GM12878 (cell line): Measurements from ENCODE around the gene MTR. TPM values are rescaled to one million over a fixed set of nuclear protein-coding genes. Genes with fewer than 3 reads are reported as not detected.

Experiments
- ATAC-seq: fragments of 200-7000 bp; cut with Tn5 transposase; 3 replicates; pipeline ENCODE4 v1.9.1; 2020; ENCODE audit warnings: mild to moderate bottlenecking, moderate library complexity
- BruUV-seq: library from RNA; stranded (reverse); fragments of 400-500 nt; replicated peaks from 2 replicates; lab custom pipeline; 2021; lab: Mats Ljungman, UMichigan
- CTCF ChIA-PET: fragments of 300-600 bp; sonication (Branson Sonifier 250); formaldehyde crosslinking; extraction: SDS; loops from one replicate; lab custom pipeline; 2021; ENCODE audit warnings: inconsistent platforms; lab: Yijun Ruan, JAX
- POLR2A ChIA-PET: fragments of 350-600 bp; formaldehyde crosslinking; extraction: SDS; loops from one replicate; lab custom pipeline; 2021; ENCODE audit warnings: inconsistent platforms; lab: Charles Lee
- RAD21 ChIA-PET: fragments of 300-600 bp; sonication (Branson Sonifier 250); formaldehyde crosslinking; loops from one replicate; lab custom pipeline; 2023; ENCODE audit warnings: antibody characterized with exemption; ENCODE audit not compliant: unreplicated experiment; lab: Charles Lee
- SMC1A ChIA-PET: fragments of 300-600 bp; sonication (Branson Sonifier 250); formaldehyde crosslinking; loops from one replicate; lab custom pipeline; 2023; ENCODE audit not compliant: unreplicated experiment, uncharacterized antibody; lab: Charles Lee
- DNase-seq: peaks from one replicate; pipeline ENCODE4 v3.0.0-alpha.2; 2011; ENCODE audit warnings: low read depth, low spot score
- FAIRE-seq: peaks from 3 replicates; lab custom pipeline; 2011; peaks lifted over from hg19 to GRCh38; lab: Jason Lieb, UNC
- H2AFZ ChIP-seq: 2 replicates; pipeline ENCODE4 v1.6.0; 2011; ENCODE audit warnings: low read depth, low read length, control low read depth; ENCODE audit not compliant: control insufficient read depth
- H3K27ac ChIP-seq: 2 replicates; pipeline ENCODE4 v1.5.1; 2011; ENCODE audit warnings: control low read depth; ENCODE audit not compliant: control insufficient read depth, insufficient read depth
- H3K27me3 ChIP-seq, 2 experiments: replicated peaks in 1 of 2; 2 replicates each; pipeline versions ENCODE4 v1.6.0 to v1.6.1; 2011; ENCODE audit warnings: low read length in 1 of 2; ENCODE audit not compliant: control insufficient read depth in 2 of 2, insufficient read depth in 2 of 2
- H3K36me3 ChIP-seq, 2 experiments: 2 replicates each; pipeline ENCODE4 v1.5.1; 2011; ENCODE audit warnings: low read length in 1 of 2; ENCODE audit not compliant: control insufficient read depth in 2 of 2, insufficient read depth in 2 of 2
- H3K4me1 ChIP-seq: 2 replicates; pipeline ENCODE4 v1.6.1; 2011; ENCODE audit warnings: mild to moderate bottlenecking, low read length, moderate library complexity, mixed read lengths; ENCODE audit not compliant: control insufficient read depth, insufficient read depth
- H3K4me2 ChIP-seq: 2 replicates; pipeline ENCODE4 v1.6.0; 2011; ENCODE audit warnings: control low read depth; ENCODE audit not compliant: control insufficient read depth, insufficient read depth
- H3K4me3 ChIP-seq: fragments of 200-600 bp; sonication (generic); 2 replicates; pipeline ENCODE4 v1.5.1; 2016
- H3K79me2 ChIP-seq: 2 replicates; pipeline ENCODE4 v1.6.0; 2011; ENCODE audit warnings: low read length; ENCODE audit not compliant: control insufficient read depth, insufficient read depth
- H3K9ac ChIP-seq: 2 replicates; pipeline ENCODE4 v1.8.0; 2011; ENCODE audit warnings: low read length, control low read depth, mixed read lengths; ENCODE audit not compliant: control insufficient read depth, insufficient read depth
- H3K9me3 ChIP-seq: replicated peaks from 3 replicates; pipeline ENCODE4 v1.5.1; 2011; ENCODE audit warnings: mild to moderate bottlenecking, low read length; ENCODE audit not compliant: control insufficient read depth, insufficient read depth
- H4K20me1 ChIP-seq: 2 replicates; pipeline ENCODE4 v1.6.0; 2011; ENCODE audit not compliant: control insufficient read depth, insufficient read depth
- BCL11A ChIP-seq: IDR thresholded peaks from 2 replicates; pipeline ENCODE4 v1.6.1; 2011; ENCODE audit warnings: low read depth, low read length
- DPF2 ChIP-seq: fragments of 450-650 bp; IDR thresholded peaks from 2 replicates; pipeline ENCODE4 v1.6.1; 2017; ENCODE audit warnings: mild to moderate bottlenecking
- ESRRA ChIP-seq: IDR thresholded peaks from 2 replicates; pipeline ENCODE4 v1.6.1; 2012; ENCODE audit warnings: mild to moderate bottlenecking, low read length, improper control_type of control experiment
- IKZF1 ChIP-seq: fragments of 450-650 bp; conservative IDR thresholded peaks from 2 replicates; pipeline ENCODE4 v1.6.1; 2017; ENCODE audit warnings: antibody characterized with exemption, mild to moderate bottlenecking
- MTA3 ChIP-seq: IDR thresholded peaks from 2 replicates; pipeline ENCODE4 v1.6.1; 2012; ENCODE audit warnings: low read length, inconsistent platforms, borderline replicate concordance
- PBX3 ChIP-seq: IDR thresholded peaks from 2 replicates; pipeline ENCODE4 v1.6.1; 2011; ENCODE audit warnings: mild to moderate bottlenecking, low read depth, low read length, moderate library complexity; ENCODE audit not compliant: insufficient replicate concordance
- RB1 ChIP-seq: fragments of 450-650 bp; formaldehyde crosslinking; IDR thresholded peaks from 2 replicates; pipeline ENCODE4 v1.6.1; 2017; ENCODE audit warnings: mild to moderate bottlenecking, borderline replicate concordance
- STAT1 ChIP-seq: fragments of 450-650 bp; conservative IDR thresholded peaks from 2 replicates; pipeline ENCODE4 v1.6.1; 2014; ENCODE audit warnings: antibody characterized with exemption, mild to moderate bottlenecking
- USF2 ChIP-seq: IDR thresholded peaks from 2 replicates; pipeline ENCODE4 v1.6.1; 2011; ENCODE audit warnings: low read depth, low read length, improper control_type of control experiment, borderline replicate concordance
- ZBTB33 ChIP-seq: fragments of 450-650 bp; IDR thresholded peaks from 2 replicates; pipeline ENCODE4 v1.6.1; 2017; ENCODE audit warnings: mild to moderate bottlenecking
- WGBS: methylation state at CpG from one replicate; pipeline ENCODE4 v1.1.6; 2016; ENCODE audit warnings: low lambda C conversion rate; ENCODE audit not compliant: insufficient replicate concordance, insufficient coverage; ENCODE audit errors: missing lambda C conversion rate; 5-methylcytosine and 5-hydroxymethylcytosine counted together
- in situ Hi-C: fragments of 300-500 bp; cut with MboI; formaldehyde crosslinking; loops from 9 replicates; pipeline ENCODE4 v1.14.3; 2018; ENCODE audit warnings: mixed read lengths
- intact Hi-C: fragments of 100-400 bp; cut with micrococcal nuclease; formaldehyde crosslinking; loops from one replicate; pipeline ENCODE4 v1.14.2; 2022; ENCODE audit not compliant: unreplicated experiment
- polyA plus RNA-seq, 11 experiments: library from polyadenylated mRNA; depleted of rRNA in 4 of 11; unstranded in 6 of 11; stranded (reverse) in 5 of 11; fragments of >200 nt; fragmentation: Nextera tagmentation in 4 of 11; fragmentation: Illumina TruSeq in 1 of 11; extraction: Ambion mirVana in 4 of 11; extraction: Trizol in 1 of 11; gene quantifications; 1 replicate in 1 of 11; 2 replicates in 10 of 11; pipeline versions ENCODE4 v1.2.1 to v1.2.3, GENCODE V29; 2011 to 2016; ENCODE audit warnings: inconsistent platforms in 2 of 11, missing spikeins in 2 of 11, low read depth in 1 of 11
- total RNA-seq, 4 experiments: library from RNA; depleted of rRNA in 3 of 4; stranded (reverse); fragments of >200 nt in 3 of 4; fragmentation: Illumina TruSeq in 1 of 4; extraction: Trizol in 1 of 4; gene quantifications; 2 replicates each; pipeline versions ENCODE4 v1.2.1 to v1.2.3, GENCODE V29; 2013 to 2021

The MTR gene
- total and polyA plus RNA-seq, 10 of the 15 experiments (the other 5 are each of a cell fraction or from before 2014, with no cell fraction given), result 2.4 to 38.7 (median 16.5) TPM

GRCh38 chr1:236761397-236762132 is 33.5 kb upstream of the MTR start:
- SMC1A ChIA-PET, result no interaction called here
- no peak for FAIRE-seq

More at GRCh38 chr1:236761397-236762132, 33.5 kb upstream of the MTR start:
- TF ChIP-seq STAT1 (no peak), BCL11A (no peak), PBX3 (no peak), ZBTB33 (no peak), IKZF1 (no peak), RB1 (no peak), ESRRA (no peak), DPF2 (no peak), USF2 (no peak), MTA3 (no peak)
- Histone ChIP-seq H4K20me1 (no peaks in the 10 kb centered on the region), H3K4me3 (no peak overlapping the region), H3K9ac (no peak overlapping the region), H2AFZ (no peak overlapping the region), H3K36me3 (no peaks in the 10 kb centered on the region), H3K9me3 (no peaks in the 10 kb centered on the region), H3K79me2 (no peaks in the 10 kb centered on the region), H3K4me2 (no peak overlapping the region), H3K4me1 (no peaks in the 10 kb centered on the region), H3K27ac (no peak overlapping the region), H3K27me3 (no peaks in the 10 kb centered on the region)
- RAD21 ChIA-PET, result no interaction called here
- DNase-seq, result no peak
- POLR2A ChIA-PET, result interaction anchor here (0.6 kb wide), 1 partner anchor 162 kb away, joined by 5 read pairs; no protein-coding TSS in a partner anchor
- intact Hi-C loops, result no loop called here
- BruUV-seq, result no TSS peak
- ATAC-seq, result no peak
- CTCF ChIA-PET, result interaction anchor here (0.7 to 1.3 kb wide), 2 partner anchors 110 to 625 kb away, joined by 3 to 6 read pairs; no protein-coding TSS in a partner anchor
- in situ Hi-C loops, result no loop called here
- 76% methylated on average over 5 of the region's 5 CpGs for WGBS
